ENCODE measurements around the gene C17orf100.
"Not testable (repeated sequence)": the region's sequence is repeated elsewhere in the genome, so short reads cannot be mapped to it uniquely, and the experiment has no call there.

The C17orf100 gene

DNA sequence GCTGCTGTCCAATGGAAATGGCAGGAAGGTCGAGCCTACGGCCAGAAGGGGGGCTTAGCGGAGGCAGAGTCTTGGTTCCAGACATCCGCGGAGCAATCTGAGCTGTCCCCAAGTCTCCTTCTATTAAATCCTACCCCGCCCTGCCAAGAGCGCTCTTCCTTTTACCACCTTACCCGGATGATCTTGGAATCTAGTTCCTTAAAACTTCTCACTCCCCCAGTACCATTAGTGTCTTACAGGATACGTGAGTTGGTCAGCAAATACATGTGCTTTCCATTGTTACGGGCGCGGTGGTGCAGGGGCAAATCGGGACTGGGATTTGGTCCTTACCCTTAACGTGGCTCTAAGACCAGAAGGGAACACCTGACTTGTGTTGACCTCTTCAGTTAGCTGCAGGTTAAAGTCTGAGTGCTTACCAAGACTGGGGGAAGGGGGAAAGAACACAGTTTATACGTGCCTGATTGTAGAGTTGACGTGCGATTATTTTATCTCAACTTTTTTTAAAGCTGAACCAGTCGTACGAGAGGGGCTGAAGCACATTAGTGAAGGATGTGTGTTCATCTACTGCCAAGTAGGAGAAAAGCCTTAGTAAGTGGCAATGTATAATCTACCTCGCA is 10.2 kb upstream of the C17orf100 start:
- no peak for DNase-seq

DNA sequence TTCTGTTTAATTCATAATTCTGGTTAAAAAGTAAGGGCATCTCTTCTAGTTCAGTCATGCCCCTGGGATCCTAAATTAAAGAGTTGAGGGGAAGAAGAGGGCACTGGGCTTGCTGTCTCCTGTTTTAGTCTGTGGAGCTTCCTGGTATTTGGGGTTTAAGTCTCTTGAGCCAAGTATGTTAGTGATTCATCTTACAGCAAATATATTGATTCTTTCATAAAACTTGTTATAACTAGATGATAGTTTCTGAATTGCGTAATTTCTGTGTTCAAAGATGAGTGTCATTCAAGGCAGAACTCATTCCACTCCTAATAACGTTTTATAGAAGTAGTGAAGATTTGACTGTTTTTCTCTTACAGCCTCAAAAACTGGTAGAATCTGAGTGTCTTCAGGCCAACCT is 9.0 kb upstream of the C17orf100 start:
- no peak for DNase-seq

DNA sequence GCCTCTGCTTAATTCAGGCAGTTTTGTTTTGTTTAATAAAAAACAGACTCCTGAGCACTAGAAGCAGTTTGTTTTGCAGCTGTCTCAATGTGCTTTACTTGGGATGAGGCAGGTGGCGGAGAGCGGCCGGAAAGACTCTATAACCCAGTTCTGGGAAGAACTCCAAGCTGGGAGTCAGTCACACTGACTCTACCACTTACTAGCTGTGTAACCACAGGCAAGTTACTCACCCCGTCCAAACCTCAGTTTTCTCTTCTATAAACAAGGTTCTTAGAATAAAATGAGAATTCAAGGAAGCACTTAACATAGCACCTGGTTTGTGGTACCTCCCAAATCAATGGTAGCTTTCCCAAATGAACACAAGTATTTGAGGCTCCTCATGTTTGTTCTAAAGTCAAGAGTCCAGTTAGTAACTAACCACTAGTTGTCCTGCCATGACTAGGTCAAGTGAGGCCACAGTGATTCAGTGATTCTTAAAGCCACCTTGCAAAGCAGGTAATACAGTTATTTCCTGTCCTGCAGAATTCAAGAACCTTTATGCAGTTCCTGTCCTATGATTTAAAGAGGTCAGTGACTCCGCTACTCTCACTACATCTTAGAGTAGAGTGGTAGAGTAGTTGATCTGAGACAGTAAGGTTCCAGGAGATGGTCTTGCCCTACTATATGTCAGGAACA is 8.0 kb upstream of the C17orf100 start:
- DNase-seq: no peak

DNA sequence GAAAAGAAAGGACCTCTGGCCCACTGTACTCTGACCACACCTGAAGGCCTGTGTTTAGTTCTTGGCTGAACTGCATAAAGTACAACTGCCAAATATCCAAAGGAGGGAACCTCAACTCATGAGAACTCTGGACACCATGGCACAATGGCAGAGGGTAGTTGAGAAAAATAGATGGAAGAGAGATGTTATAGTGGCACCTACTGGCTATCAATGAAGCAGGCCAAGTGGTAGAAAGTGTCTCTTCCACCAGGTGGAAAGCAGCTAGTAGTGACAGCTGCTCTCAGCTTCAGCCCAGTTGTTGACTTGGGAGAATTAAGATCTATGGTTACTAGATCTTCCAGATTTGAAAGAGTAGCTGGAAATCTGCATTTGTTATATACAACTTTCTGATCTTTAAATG is 3.4 kb upstream of the C17orf100 start:
- no peak for DNase-seq

DNA sequence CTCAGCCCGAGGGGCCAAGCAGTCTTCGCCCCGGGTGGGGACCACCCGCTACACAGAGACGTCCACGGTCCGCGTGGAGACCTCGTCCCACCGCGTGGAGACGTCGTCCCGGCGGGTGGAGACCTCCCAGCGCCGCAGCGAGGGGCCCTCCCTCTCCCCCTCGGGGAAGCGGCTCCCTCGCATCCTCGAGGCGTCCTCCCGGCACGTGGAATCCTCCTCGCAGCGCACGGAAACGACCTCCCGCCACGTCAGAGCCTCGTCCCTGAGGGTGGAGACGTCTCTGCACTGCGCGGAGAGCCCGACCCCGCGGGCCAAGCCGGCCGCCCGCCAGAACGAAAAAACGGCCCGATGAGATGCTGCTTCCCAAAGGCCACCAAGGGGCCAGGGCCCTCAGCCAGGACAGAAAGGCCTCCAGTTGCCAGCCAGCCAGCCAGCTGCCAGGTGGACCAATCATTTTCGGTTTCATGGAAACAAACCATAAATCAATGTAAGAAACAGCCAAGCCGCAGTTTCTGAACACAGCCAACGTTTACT is 424 bp downstream of the C17orf100 start:
- DNase-seq: peak; percentile 73

DNA sequence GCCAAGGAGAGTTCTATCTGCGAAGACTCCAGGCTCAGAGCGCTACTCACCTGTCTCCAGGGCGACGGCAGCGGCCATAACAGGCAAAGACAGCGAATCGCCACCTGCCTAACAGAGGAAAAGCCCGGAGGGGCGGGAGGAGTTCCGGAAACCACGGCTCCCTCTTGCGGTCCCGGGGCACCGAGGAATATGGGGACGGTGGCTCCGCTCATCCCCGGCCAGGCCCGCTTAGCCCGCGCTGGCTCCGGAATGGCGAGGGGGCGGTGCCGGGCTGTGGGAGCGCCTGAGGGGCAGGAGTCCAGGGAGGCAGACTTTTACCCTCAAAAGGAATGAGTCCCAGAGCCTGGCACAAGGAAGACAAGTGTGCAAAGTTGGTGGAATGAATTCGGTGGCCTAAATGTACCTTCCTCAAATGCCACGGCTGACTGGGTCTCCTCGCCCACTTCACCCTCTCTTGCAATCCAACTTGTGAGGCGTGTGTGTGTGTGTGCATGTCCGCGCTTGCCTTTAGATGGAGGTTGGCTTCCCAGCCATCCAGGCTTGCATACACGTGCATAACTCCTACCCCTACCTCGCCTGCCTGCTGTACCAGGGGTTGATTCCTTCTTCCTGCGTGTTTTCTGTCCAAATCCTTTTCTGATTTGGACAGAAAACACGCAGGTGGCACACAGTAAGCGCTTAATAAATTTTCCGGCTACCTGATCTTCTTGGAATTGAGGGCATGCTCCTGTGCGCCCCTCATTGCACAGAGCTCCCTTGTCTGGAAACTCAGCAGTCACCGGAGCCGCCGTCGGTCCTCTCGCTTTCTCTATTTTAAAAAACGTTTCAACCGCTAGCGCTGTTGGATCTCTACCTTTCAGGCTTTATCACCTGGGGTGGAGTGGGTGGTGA is 3.5 kb downstream of the C17orf100 start:
- DNase-seq: no peak

DNA sequence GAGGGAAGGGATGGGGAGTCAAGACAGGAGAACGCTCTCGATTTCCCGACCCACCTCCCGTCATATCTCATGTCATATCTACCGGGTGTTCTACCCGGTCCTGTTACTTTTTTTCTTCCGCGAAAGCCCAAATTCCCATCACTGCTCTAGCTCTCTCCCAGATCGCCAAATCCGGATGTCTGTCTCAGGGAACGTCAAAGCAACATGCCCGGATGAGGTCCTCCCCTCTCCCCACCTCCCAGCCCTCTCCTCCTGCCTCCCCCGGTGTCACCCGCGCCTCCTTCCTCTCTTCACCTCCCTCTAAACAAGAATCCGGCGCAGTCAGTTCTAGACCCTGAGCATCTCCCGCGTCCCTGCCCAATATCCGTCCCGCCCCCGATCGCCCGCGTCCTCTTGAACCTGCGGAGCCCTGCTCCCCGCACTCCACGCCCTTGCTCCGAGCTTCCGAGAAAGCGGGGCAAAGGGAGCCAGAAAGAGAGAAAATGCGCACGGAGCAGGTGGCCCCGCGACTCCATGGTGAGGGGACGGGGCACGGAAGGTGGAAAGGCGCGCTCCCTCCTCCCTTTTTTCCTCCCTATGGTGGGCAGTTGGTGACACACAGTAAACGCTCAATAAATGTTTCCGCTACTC is 4.3 kb downstream of the C17orf100 start:
- DNase-seq: not testable (repeated sequence)

DNA sequence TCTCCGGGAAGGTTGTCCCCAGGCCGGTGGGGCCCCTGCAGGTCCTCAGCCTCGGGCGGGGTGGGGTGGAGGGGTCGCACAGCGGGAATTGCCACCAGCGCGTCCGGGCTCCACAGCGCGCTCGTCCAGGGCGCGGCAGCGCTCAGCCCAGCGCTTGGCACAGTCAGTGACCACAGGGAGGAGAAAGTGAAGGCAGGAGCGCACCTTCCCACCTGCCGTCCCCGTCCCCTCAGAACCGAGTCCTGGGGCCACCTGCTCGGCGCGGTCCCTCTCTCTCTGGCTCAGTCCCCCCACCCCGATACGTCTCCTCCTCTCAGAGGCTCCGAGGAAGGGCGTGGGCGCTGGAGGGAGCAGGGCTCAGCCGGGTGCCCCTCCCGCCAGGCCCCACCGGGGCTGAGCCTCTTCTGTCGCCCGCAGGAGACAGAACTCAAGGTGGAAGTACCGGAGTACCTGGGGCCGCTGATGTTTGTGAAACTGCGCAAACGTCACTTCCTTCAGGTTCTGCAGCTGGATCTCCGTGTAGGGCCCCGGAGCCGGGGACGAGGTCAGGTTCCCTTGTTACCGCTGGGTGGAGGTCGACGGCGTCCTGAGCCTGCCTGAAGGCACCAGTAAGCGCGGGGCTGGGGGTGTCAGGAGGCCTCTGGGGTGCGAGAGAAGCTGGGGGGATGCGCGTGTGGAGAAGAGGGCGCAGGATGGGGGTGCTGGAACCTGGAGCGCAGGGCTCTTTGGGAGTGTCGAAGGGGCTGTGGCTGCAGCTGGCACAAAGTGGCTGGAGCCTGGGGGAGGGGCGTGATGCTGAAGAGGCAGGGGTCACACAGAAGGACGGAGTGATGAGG is 5.5 kb downstream of the C17orf100 start:
- peak; percentile 85 for DNase-seq

DNA sequence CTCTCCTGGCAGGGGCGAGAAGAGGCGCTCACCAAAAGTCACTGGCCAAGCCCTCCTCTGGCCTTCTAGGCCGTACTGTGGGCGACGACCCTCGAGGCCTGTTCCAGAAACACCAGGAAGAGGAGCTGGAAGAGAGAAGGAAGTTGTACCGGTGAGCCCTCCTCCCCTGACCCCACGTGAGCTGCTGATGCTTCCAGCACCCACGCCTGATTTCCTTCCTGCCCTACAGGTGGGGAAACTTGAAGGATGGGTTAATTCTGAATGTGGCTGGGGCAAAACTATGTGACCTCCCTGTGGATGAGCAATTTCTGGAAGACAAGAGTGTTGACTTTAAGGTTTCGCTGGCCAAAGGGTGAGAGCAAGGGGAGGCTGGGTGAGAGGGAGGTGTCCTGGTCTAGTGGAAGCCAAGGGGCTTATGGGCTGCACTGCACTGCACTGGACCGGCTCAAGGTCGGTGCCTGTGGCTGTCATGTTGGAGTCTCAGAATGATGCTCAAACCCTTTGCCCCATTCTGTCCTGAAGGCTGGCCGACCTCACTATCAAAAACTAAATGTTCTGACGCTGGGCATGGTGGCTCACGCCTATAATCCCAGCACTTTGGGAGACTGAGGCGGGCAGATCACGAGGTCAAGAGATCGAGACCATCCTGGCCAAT is 6.2 kb downstream of the C17orf100 start:
- DNase-seq: no peak

DNA sequence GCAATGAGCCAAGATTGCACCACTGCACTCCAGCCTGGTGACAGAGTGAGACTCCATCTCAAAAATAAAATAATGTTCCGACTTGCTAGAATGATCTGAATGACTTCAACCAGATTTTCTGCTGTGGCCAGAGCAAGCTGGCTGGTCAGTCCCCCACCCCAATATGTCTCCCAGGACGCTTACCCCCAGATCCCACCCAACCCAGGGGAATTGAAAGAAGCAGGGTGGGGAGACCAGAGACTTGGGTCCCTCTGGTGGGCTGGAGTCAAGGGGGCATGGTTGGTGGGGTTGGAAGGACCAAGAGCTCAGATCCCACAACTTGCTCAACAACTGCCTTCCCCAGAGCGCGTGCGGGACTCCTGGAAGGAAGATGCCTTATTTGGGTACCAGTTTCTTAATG is 6.8 kb downstream of the C17orf100 start:
- DNase-seq: not testable (repeated sequence)

DNA sequence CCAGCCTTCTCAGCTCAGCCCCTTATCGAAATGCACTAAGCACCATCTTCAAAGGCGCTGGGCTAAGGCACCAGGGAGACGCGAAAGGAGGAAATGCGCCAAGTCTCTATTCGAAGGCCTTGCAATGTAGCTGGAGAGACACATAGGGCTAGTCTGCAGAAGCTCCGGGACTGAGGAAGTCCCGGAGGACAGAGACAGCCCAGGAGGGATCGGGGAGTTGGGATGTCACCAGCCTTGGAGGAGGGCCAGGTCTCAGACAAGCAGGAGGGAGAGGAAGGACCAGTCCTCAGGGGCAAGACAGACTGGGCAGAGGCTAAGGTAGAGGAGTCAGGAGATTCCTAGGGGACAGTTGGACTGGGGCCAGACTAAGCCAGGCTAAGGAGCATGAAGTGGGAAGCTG is 8.5 kb downstream of the C17orf100 start:
- no peak for DNase-seq

DNA sequence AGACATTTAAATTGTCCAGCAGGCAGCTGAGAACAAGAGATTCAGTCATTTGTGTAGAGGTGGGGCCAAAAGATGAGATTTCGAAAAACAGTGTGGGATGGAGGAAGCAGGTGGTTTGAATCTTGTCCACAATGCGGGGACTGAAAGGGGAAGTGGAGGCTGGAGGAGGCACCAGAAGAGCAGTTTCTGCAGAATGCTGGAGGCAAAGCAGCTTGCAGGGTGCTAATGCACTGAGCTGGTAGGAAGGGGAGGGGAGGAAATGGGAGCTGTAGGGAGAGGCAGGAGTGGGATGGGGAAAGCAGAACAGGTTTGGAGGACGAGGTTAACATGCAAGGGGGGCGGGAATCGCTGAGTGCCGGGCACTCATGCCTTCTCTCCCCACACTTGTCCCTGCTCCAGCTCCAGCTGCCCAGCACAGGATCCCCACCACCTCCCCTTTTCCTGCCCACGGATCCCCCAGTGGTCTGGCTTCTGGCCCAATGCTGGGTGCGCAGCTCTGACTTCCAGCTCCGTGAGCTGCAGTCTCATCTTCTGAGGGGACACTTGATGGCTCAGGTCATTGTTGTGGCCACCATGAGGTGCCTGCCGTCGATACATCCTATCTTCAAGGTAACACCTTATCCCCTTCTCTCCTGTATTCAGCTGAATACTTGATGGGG is 9.4 kb downstream of the C17orf100 start:
- DNase-seq: no peak

DNA sequence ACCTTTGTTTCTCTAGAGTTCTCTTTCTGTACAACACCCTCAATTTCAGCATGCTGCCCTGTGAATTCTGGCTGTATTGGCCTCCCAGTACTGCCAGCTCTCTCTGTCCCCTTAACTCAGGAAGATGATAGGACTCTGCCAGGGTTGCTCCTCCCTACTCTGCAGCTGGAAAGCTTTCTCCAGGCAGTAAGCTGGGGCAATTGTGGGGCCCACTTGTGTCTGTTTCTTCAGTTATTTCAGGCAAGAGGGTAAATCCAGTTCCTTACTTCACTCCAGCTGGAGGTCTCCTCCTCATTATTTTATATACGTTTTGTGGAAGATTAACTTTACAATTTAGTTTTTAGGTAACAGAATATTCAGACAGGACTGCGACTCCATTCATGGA is 9.9 kb downstream of the C17orf100 start:
- no peak for DNase-seq

DNA sequence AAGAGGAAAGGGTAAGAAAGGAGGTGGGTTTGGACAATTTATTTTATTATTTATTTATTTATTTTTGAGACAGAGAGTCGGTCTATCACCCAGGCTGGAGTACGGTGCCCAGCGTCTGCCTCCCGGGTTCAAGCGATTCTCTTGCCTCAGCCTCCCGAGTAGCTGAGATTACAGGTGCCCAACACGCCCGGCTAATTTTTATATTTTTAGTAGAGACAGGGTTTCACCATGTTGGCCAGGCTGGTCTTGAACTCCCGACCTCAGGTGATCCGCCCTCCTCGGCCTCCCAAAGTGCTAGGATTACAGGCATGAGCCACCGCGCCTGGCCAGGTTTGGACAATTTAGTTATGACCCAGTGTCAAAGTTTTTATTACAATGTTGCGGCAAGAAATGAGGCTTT is 11.6 kb downstream of the C17orf100 start:
- DNase-seq: not testable (repeated sequence)

DNA sequence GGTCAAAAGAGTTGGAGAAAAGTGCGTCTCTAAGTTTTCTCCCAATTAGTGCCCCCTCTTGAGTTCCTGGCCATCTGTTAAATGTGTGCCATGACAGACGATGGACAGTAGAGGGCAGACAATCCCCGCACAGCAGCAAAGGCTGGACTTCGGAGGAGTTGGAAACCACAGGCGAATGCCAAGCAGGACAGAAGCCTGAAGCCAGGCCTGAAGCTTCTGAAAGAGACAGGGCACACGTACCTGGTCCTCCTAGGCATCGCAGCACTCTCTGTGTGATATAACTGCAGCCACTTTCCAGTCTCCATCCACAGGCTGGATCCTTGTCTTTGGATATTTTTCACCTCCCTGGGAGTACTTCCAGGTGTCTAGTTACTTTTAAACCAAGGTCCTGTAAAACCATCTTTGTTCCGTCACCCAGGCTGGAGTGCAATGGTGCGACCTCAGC is 14.5 kb downstream of the C17orf100 start:
- peak; percentile 74 for DNase-seq

DNA sequence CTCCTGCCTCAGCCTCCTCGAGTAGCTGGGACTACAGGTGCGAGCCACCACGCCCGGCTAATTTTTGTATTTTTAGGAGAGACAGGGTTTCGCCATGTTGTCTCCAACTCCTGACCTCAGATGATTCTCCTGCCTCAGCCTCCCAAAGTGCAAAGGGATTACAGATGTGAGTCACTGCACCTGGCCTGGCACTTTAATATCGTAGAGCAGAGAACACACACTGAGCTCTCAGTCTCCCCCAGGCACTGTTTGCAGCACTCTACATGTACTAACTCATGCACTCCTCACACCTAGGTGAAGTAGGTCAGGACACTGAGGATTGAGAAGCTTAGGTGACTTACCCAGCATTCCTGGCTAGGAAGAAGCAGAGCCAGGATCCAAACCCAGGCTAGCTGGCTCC is 15.0 kb downstream of the C17orf100 start:
- DNase-seq: no peak

DNA sequence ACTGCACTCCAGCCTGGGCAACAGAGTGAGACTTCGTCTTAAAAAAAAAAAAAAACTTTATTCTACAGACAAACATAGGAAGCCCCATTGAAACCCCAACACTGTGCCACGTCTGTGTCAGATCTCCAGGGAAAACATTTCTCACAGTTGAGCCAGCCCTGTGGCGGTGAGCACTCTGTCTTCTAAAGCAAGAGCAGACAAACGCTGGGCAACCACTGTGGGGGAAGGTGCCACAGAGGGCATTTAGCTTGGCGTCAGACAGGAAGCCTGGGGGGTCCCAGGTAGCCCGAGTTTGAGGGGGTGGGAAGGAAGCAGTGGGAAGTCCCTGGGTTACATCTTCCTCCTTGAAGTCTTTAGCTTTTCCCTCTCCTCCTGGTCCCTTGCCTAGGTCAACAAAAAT is 16.0 kb downstream of the C17orf100 start:
- DNase-seq: no peak

DNA sequence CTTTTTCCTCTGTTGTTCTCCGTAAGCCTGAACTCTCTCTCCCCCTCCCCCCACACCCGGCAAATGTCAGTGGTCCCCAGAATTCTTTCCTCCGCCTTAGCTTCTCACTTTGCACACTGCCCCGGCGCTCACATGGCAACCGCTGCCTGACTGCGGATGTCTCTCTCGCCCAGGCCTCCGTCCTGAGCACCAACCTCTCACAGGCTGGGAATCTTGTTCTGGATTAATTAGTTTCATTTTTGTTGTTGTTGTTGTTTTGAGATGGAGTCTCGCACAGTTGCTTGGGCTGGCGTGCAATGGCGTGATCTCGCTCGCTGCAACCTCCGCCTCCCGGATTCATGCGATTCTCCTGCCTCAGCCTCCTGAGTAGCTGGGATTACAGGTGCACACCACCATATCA is 16.7 kb downstream of the C17orf100 start:
- DNase-seq: no peak

DNA sequence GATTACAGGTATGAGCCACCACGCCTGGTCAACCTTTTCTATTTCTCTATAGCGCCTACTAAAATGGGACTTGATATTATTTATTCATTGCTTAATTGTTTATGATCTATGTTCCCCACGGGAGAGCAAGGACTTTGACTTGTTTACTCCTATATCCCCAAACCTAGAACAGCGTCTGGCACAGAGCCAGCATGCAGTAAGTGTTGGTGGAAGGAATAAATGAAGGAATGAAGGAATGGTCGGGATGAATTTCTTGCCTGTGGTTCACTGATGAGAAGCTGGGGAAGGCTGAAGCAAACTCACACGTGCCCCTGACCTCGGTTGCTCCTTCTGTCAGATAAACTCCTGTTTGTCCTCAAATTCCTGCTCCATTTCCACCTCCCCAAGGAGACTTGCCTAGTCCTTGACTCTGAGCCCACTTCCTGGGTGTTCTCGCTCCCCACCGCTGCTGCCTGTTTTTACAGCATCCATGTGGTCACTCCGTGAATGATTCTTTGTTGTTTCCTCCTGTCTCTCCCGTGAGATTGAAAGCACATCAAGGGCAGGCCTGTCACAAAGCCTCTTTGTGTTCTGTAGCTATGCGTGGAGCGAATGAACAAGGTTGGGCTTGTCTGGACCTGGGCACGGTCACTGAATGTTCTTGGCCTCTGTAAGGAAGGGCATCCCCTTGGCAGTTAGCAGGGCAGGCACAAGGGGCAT is 17.3 kb downstream of the C17orf100 start:
- no peak for DNase-seq

DNA sequence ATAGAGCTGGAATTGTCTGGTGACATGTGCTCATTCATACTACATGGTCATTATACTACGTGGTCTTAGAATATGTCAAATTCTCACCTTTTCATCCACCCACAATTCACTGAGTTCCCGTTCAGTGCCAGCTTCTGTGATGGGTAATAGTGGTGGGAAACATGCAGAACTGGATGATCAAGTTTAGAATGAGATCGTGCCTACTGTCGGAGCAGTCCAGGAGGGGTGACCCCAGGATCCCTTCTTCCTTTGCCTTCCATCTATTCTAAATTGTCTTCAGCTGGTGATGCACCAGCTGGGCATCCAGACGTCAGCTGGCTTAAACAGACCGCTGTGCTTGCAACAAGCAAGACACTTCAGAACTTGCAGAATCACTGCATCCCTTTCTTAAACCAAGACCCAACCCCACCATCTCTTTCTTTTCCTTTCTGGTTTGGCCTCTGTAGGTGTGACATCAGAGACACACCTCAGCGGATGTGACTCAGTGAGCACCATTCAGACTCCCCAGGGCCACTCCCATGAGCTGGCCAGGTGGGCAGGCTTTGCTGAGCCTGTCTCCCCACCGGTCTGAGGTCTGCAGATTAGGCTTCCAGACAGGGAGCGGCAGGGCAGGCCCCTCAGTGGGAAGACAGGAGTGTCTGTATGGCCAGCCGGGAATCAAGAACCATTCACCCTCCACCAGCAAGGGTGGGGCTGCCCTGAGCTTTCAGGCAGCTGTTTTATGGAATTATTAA is 18.1 kb downstream of the C17orf100 start:
- DNase-seq: no peak
